Tracheal epithelial cell (primary cell): Measurements from ENCODE around the gene ZMAT1. TPM values are rescaled to one million over a fixed set of nuclear protein-coding genes. Genes with fewer than 3 reads are reported as not detected.

Experiments
- total RNA-seq: library from RNA; depleted of rRNA; stranded (reverse); fragments of >200 nt; gene quantifications from 2 replicates; pipeline ENCODE4 v1.2.1, GENCODE V29; 2014

Gene ZMAT1
- total RNA-seq: 0.24 TPM in 1 of 2 replicates, not detected in the other

DNA sequence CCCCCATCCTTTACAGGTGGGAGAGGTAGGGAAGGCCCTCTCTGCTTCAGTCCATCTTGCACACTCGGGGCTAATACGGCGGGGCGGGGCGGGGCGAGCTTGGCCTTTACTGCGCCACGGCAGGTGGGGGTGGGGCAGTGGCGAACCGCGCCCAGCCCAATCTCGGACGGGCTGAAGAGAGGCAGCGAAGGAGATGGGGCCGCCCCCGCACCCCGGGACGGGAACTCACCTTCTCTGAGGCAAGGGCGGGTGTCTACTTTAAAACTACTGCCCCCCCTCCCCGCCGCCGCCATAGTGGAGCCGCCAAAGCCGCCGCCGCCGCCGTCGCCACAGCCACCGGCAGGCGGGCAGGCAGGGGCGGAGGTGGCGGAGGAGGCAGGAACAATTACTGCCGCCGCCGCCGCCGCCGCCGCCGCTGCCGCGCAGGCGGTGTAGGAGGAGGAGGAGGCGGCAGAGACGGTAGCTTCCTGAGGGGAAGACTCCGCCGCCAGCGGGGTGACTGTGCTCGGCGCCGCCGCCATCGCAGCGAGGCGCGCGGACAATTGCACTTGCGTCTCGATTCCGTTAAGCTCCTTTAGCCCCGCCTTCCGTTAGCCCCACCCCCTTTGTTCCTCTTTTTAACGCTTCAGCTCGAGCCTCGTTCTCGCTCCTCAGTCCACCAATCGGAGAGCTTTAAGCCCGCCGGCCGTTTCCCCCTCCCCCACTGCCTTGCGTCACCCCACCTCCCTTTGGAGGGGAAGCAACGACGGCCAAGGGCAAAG, at the start of gene ZMAT1:
ZMAT1 (minus strand) TSS at position 540 of the 761 bp plus-strand sequence; CDS start at position 521, 19 bp downstream.

Other genes starting within 250 kb of the ZMAT1 start
- not detected in 2 replicates for gene TCEAL2, start 193.7 kb upstream of the ZMAT1 start, total RNA-seq
- gene TCEAL6, start 210.5 kb upstream of the ZMAT1 start, total RNA-seq: not detected in 2 replicates
- 1.1 and 1.2 TPM in 2 replicates for gene BEX5, start 223.9 kb upstream of the ZMAT1 start, total RNA-seq